ENCODE measurements around the gene ITGB4. TPM values are rescaled to one million over a fixed set of nuclear protein-coding genes. Genes with fewer than 3 reads are reported as not detected.
A peak's percentile ranks its signal among the peaks of the same experiment; 100 is the strongest.

The ITGB4 gene
- total RNA-seq, 1 experiment from 2014 or later = 0.19 TPM

GRCh38 chr17:75785016-75785890 is 64.0 kb downstream of the ITGB4 start:
- peaks cover 4% of the 10 kb centered on the region; the same call in 1 of the 2 replicates for H3K36me3 ChIP-seq (ENCODE audit: insufficient read depth, low read length)
- H3K4me2 ChIP-seq (ENCODE audit: low read depth, low read length, poor library complexity, severe bottlenecking) = peak overlapping the region; percentile 89
- H3K9me2 ChIP-seq (replicated peaks; ENCODE audit: insufficient read depth, low read length) = no peaks in the 10 kb centered on the region
- H3K9me3 ChIP-seq (ENCODE audit: low read length) = no peaks in the 10 kb centered on the region
- peaks cover 51% of the 10 kb centered on the region for H3K79me2 ChIP-seq (ENCODE audit: low read length)
- DNase-seq = peak; percentile 95
- peak overlapping the region; percentile 85 for H3K4me3 ChIP-seq (ENCODE audit: low read length)
- H3K27me3 ChIP-seq (ENCODE audit: low read length) = no peaks in the 10 kb centered on the region
- H3K27ac ChIP-seq (ENCODE audit: low read length) = peak overlapping the region; percentile 95
- peak overlapping the region; percentile 60; the same call in 1 of the 2 replicates for H2AFZ ChIP-seq (ENCODE audit: low read length)
- no peaks in the 10 kb centered on the region for H4K20me1 ChIP-seq (ENCODE audit: insufficient read depth, low read depth, low read length)
- peaks cover 53% of the 10 kb centered on the region for H3K4me1 ChIP-seq (ENCODE audit: low read length)
- H3K9ac ChIP-seq (ENCODE audit: low read length) = peak overlapping the region; percentile 93

- Histone ChIP-seq H3K36me3 (ENCODE audit: insufficient read depth, low read length) (peaks cover 22% of the 10 kb centered on the region; the same call in 1 of the 2 replicates), H3K4me1 (ENCODE audit: low read length) (peaks cover 11% of the 10 kb centered on the region), H3K27me3 (ENCODE audit: low read length) (no peaks in the 10 kb centered on the region), H4K20me1 (ENCODE audit: insufficient read depth, low read depth, low read length) (peaks cover 4% of the 10 kb centered on the region; the same call in 1 of the 2 replicates), H3K9ac (ENCODE audit: low read length) (no peak overlapping the region), H3K9me2 (replicated peaks; ENCODE audit: insufficient read depth, low read length) (no peaks in the 10 kb centered on the region), H2AFZ (ENCODE audit: low read length) (no peak overlapping the region), H3K4me3 (ENCODE audit: low read length) (no peak overlapping the region), H3K79me2 (ENCODE audit: low read length) (peaks cover 96% of the 10 kb centered on the region), H3K9me3 (ENCODE audit: low read length) (no peaks in the 10 kb centered on the region), H3K27ac (ENCODE audit: low read length) (no peak overlapping the region), H3K4me2 (ENCODE audit: low read depth, low read length, poor library complexity, severe bottlenecking) (no peak overlapping the region)
- no peak for DNase-seq
These were observed 70.0 kb downstream of the ITGB4 start for GRCh38 chr17:75791254-75791653.

GRCh38 chr17:75793460-75793859 is 72.2 kb downstream of the ITGB4 start:
- H4K20me1 ChIP-seq (ENCODE audit: insufficient read depth, low read depth, low read length) = peaks cover 4% of the 10 kb centered on the region; the same call in 1 of the 2 replicates
- H3K27ac ChIP-seq (ENCODE audit: low read length) = no peak overlapping the region
- no peak for DNase-seq
- H3K27me3 ChIP-seq (ENCODE audit: low read length) = no peaks in the 10 kb centered on the region
- H3K9me2 ChIP-seq (replicated peaks; ENCODE audit: insufficient read depth, low read length) = no peaks in the 10 kb centered on the region
- H3K4me2 ChIP-seq (ENCODE audit: low read depth, low read length, poor library complexity, severe bottlenecking) = no peak overlapping the region
- no peaks in the 10 kb centered on the region for H3K4me1 ChIP-seq (ENCODE audit: low read length)
- no peak overlapping the region for H2AFZ ChIP-seq (ENCODE audit: low read length)
- peaks cover 31% of the 10 kb centered on the region; the same call in 1 of the 2 replicates for H3K36me3 ChIP-seq (ENCODE audit: insufficient read depth, low read length)
- no peak overlapping the region for H3K4me3 ChIP-seq (ENCODE audit: low read length)
- no peak overlapping the region for H3K9ac ChIP-seq (ENCODE audit: low read length)
- H3K9me3 ChIP-seq (ENCODE audit: low read length) = no peaks in the 10 kb centered on the region
- H3K79me2 ChIP-seq (ENCODE audit: low read length) = peaks cover 91% of the 10 kb centered on the region

GRCh38 chr17:75795820-75796607 is 74.8 kb downstream of the ITGB4 start:
- Histone ChIP-seq H3K9ac (ENCODE audit: low read length) (no peak overlapping the region), H3K9me2 (replicated peaks; ENCODE audit: insufficient read depth, low read length) (no peaks in the 10 kb centered on the region), H3K79me2 (ENCODE audit: low read length) (peaks cover 81% of the 10 kb centered on the region), H2AFZ (ENCODE audit: low read length) (no peak overlapping the region), H3K4me3 (ENCODE audit: low read length) (no peak overlapping the region), H3K27me3 (ENCODE audit: low read length) (no peaks in the 10 kb centered on the region), H3K4me1 (ENCODE audit: low read length) (no peaks in the 10 kb centered on the region), H3K36me3 (ENCODE audit: insufficient read depth, low read length) (peaks cover 29% of the 10 kb centered on the region; the same call in 1 of the 2 replicates), H3K4me2 (ENCODE audit: low read depth, low read length, poor library complexity, severe bottlenecking) (no peak overlapping the region), H4K20me1 (ENCODE audit: insufficient read depth, low read depth, low read length) (peaks cover 4% of the 10 kb centered on the region; the same call in 1 of the 2 replicates), H3K27ac (ENCODE audit: low read length) (no peak overlapping the region), H3K9me3 (ENCODE audit: low read length) (no peaks in the 10 kb centered on the region)
- DNase-seq = no peak

GRCh38 chr17:75799402-75799801 is 78.1 kb downstream of the ITGB4 start:
- Histone ChIP-seq H3K4me2 (ENCODE audit: low read depth, low read length, poor library complexity, severe bottlenecking) (no peak overlapping the region), H2AFZ (ENCODE audit: low read length) (no peak overlapping the region)

GRCh38 chr17:75803883-75804282 is 82.6 kb downstream of the ITGB4 start:
- Histone ChIP-seq H3K9ac (ENCODE audit: low read length) (no peak overlapping the region), H3K9me2 (replicated peaks; ENCODE audit: insufficient read depth, low read length) (no peaks in the 10 kb centered on the region), H3K4me1 (ENCODE audit: low read length) (peaks cover 12% of the 10 kb centered on the region), H2AFZ (ENCODE audit: low read length) (no peak overlapping the region), H3K4me3 (ENCODE audit: low read length) (no peak overlapping the region), H3K79me2 (ENCODE audit: low read length) (peaks cover 54% of the 10 kb centered on the region), H3K4me2 (ENCODE audit: low read depth, low read length, poor library complexity, severe bottlenecking) (no peak overlapping the region), H3K27ac (ENCODE audit: low read length) (no peak overlapping the region), H4K20me1 (ENCODE audit: insufficient read depth, low read depth, low read length) (no peaks in the 10 kb centered on the region; the same call in 1 of the 2 replicates), H3K36me3 (ENCODE audit: insufficient read depth, low read length) (peaks cover 7% of the 10 kb centered on the region; the same call in 1 of the 2 replicates), H3K9me3 (ENCODE audit: low read length) (no peaks in the 10 kb centered on the region), H3K27me3 (ENCODE audit: low read length) (no peaks in the 10 kb centered on the region)
- no peak for DNase-seq

More at GRCh38 chr17:75799402-75799801, 78.1 kb downstream of the ITGB4 start:
- Histone ChIP-seq H3K36me3 (ENCODE audit: insufficient read depth, low read length) (peaks cover 27% of the 10 kb centered on the region; the same call in 1 of the 2 replicates), H3K9me3 (ENCODE audit: low read length) (no peaks in the 10 kb centered on the region), H3K27ac (ENCODE audit: low read length) (no peak overlapping the region), H3K79me2 (ENCODE audit: low read length) (peaks cover 70% of the 10 kb centered on the region), H3K27me3 (ENCODE audit: low read length) (no peaks in the 10 kb centered on the region), H3K9me2 (replicated peaks; ENCODE audit: insufficient read depth, low read length) (no peaks in the 10 kb centered on the region), H3K4me3 (ENCODE audit: low read length) (no peak overlapping the region), H3K4me1 (ENCODE audit: low read length) (no peaks in the 10 kb centered on the region), H3K9ac (ENCODE audit: low read length) (no peak overlapping the region), H4K20me1 (ENCODE audit: insufficient read depth, low read depth, low read length) (0 out of 2 replicates have a peak, but pooled peaks cover 4% of the 10 kb centered on the region)
- DNase-seq = no peak

- Histone ChIP-seq H3K4me2 (ENCODE audit: low read depth, low read length, poor library complexity, severe bottlenecking) (no peak overlapping the region), H3K9me3 (ENCODE audit: low read length) (no peaks in the 10 kb centered on the region), H3K27me3 (ENCODE audit: low read length) (no peaks in the 10 kb centered on the region), H3K27ac (ENCODE audit: low read length) (no peak overlapping the region), H3K4me3 (ENCODE audit: low read length) (no peak overlapping the region), H3K9me2 (replicated peaks; ENCODE audit: insufficient read depth, low read length) (no peaks in the 10 kb centered on the region), H2AFZ (ENCODE audit: low read length) (no peak overlapping the region), H4K20me1 (ENCODE audit: insufficient read depth, low read depth, low read length) (no peaks in the 10 kb centered on the region; the same call in 1 of the 2 replicates), H3K36me3 (ENCODE audit: insufficient read depth, low read length) (peaks cover 11% of the 10 kb centered on the region; the same call in 1 of the 2 replicates), H3K79me2 (ENCODE audit: low read length) (peaks cover 35% of the 10 kb centered on the region), H3K4me1 (ENCODE audit: low read length) (peaks cover 12% of the 10 kb centered on the region), H3K9ac (ENCODE audit: low read length) (no peak overlapping the region)
- no peak for DNase-seq
These were observed 85.7 kb downstream of the ITGB4 start for GRCh38 chr17:75806822-75807500.

All from Karpas-422 (cell line).